Measurements from ENCODE around the gene SLC25A45.

GRCh38 chr11:65355013-65355775 is 27.3 kb downstream of the SLC25A45 start:
- no peak for TF ChIP-seq POLR2A (IDR thresholded peaks at IDR 0.05; ENCODE audit: extremely low read depth, insufficient read length)
- TF ChIP-seq MYC (IDR thresholded peaks at IDR 0.05; ENCODE audit: low read depth, low read length): no peak
- TF ChIP-seq, protein P1, sequence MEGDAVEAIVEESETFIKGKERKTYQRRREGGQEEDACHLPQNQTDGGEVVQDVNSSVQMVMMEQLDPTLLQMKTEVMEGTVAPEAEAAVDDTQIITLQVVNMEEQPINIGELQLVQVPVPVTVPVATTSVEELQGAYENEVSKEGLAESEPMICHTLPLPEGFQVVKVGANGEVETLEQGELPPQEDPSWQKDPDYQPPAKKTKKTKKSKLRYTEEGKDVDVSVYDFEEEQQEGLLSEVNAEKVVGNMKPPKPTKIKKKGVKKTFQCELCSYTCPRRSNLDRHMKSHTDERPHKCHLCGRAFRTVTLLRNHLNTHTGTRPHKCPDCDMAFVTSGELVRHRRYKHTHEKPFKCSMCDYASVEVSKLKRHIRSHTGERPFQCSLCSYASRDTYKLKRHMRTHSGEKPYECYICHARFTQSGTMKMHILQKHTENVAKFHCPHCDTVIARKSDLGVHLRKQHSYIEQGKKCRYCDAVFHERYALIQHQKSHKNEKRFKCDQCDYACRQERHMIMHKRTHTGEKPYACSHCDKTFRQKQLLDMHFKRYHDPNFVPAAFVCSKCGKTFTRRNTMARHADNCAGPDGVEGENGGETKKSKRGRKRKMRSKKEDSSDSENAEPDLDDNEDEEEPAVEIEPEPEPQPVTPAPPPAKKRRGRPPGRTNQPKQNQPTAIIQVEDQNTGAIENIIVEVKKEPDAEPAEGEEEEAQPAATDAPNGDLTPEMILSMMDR (IDR thresholded peaks at IDR 0.05; ENCODE audit: low read depth, low read length): no peak
- TF ChIP-seq, protein P2, sequence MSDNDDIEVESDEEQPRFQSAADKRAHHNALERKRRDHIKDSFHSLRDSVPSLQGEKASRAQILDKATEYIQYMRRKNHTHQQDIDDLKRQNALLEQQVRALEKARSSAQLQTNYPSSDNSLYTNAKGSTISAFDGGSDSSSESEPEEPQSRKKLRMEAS (IDR thresholded peaks at IDR 0.05; ENCODE audit: low read depth, low read length): no peak

Measured in NB4 (cell line).